ENCODE results near the gene TMEM201.

The TMEM201 gene

DNA sequence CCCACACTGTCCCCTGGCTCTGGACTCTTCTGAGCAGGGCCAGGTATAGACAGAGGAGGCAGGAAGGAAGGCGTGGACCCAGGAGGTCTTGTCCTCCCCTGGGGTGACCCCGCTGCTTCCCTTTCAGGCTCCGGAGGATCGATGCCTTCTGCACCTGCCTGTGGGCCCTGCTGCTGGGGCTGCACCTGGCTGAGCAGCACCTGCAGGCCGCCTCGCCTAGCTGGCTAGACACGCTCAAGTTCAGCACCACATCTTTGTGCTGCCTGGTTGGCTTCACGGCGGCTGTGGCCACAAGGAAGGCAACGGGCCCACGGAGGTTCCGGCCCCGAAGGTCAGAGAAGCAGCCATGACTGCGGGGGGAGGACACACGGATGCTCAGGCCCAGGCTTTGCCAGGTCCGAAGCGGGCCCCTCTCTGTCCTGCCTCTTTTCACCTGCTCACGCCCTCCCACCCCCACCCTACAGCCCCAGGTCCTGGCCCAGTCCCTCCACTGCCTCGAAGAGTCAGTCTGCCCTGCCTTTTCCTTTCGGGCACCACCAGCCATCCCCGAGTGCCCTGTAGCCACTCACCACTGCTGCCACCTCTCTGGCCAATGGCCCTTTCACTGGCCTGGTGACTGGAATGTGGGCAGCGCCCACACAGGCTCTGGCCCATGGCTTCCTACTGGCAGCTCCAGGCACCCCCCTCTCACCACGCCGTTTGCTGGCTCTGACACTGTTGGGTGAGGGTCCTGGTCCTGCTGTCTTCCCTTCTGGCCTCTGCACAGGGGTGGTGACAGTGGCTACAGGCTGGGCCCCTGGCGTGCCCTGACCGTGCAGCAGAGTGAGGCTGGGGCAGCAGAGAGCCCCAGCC, 13.5 kb downstream of the TMEM201 start:
- TF ChIP-seq, protein P1, sequence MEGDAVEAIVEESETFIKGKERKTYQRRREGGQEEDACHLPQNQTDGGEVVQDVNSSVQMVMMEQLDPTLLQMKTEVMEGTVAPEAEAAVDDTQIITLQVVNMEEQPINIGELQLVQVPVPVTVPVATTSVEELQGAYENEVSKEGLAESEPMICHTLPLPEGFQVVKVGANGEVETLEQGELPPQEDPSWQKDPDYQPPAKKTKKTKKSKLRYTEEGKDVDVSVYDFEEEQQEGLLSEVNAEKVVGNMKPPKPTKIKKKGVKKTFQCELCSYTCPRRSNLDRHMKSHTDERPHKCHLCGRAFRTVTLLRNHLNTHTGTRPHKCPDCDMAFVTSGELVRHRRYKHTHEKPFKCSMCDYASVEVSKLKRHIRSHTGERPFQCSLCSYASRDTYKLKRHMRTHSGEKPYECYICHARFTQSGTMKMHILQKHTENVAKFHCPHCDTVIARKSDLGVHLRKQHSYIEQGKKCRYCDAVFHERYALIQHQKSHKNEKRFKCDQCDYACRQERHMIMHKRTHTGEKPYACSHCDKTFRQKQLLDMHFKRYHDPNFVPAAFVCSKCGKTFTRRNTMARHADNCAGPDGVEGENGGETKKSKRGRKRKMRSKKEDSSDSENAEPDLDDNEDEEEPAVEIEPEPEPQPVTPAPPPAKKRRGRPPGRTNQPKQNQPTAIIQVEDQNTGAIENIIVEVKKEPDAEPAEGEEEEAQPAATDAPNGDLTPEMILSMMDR (IDR thresholded peaks at IDR 0.05; ENCODE audit: borderline replicate concordance, insufficient read depth, low read depth, low read length) = no peak
- no peak overlapping the region for H3K4me3 ChIP-seq (ENCODE audit: low read depth, low read length)

DNA sequence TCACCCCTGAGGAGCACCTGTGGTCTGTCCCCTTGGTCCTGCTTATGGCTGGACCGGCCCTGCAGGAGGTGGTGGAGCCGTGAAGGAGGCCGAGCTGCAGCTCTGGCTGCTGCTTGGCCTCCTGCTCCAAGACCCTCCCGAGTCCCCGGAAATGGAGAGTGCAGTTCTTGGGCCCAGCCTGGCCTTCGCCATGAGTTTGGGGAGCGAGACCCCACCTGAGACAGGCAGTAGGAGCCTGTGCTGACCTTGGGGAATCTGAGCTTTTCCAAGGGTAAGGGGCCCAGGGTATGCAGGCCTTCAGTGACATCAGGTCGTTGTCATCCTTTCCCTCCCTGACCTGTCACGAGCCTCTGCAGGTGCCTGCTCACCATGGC, 14.1 kb downstream of the TMEM201 start:
- no peak overlapping the region for H3K4me3 ChIP-seq (ENCODE audit: low read depth, low read length)
- TF ChIP-seq, protein P1 (IDR thresholded peaks at IDR 0.05; ENCODE audit: borderline replicate concordance, insufficient read depth, low read depth, low read length) = no peak

DNA sequence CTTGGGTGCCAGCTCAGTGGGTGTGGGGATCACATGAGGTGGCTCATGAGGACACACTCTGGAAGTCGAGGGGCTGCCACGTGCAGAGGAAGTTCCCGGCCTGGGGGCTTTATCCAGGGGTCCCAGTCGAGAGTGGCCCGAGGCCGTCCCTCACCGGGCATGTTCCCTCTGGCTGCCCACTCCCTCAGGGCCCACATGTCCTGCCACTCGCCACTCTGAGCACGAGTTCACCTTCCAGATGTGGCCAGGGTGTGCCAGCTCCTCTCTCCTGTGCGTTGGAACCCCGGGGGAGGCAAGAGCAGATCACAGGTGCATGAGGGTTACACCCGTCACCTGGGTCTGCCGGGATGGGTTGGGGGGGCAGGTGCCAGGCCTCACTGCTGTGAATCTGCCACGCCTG, 14.6 kb downstream of the TMEM201 start:
- no peak overlapping the region for H3K4me3 ChIP-seq (ENCODE audit: low read depth, low read length)
- TF ChIP-seq, protein P1 (IDR thresholded peaks at IDR 0.05; ENCODE audit: borderline replicate concordance, insufficient read depth, low read depth, low read length) = no peak

DNA sequence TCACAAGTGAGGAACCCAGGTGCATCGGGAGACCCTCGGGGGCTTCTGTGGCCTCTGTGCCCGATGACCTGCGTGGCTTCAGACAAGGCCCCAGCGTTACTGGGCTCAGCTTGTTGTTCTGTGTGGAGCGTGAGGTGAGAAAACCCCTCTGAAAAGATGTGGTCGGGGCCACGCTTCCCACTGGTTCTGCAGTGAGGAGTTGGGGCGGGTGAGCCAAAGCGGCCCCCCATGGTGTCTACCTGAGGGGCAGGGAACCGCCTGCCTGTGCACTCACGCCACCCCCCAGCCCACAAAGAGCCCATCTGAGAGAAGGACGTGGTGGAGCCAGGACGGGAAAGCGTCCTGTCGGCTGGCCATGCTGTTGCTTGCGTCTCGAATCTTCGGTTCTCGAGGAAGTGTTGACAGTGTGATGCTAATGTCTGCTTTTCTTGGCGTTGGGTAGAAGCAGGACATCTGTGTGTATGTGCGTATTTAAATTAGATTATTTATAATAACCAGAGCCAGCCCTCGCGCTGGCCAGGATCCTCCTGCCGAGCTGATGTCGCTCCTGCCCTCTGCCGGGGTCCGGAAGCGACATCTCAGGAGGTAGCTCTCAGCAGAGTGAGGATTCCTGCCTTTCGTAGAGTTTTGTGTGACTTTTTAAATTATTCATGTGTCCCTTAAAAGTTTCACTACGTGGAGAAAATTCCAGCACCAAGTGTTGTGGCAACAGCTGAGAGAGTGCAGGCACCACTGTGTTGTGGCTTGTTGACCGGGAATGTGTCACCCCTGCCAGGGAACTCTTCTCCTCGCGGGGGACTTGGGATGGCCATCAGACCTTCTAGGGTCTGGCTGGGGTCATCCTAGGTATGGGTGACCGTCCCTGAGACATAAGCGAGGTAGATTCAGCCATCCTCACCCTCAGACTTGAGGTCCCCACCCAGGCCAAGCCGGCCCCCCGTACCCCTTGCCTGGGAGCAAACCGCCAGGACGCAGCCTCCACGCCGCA, 15.3 kb downstream of the TMEM201 start:
- TF ChIP-seq, protein P1 (IDR thresholded peaks at IDR 0.05; ENCODE audit: borderline replicate concordance, insufficient read depth, low read depth, low read length) = no peak
- H3K4me3 ChIP-seq (ENCODE audit: low read depth, low read length) = no peak overlapping the region

DNA sequence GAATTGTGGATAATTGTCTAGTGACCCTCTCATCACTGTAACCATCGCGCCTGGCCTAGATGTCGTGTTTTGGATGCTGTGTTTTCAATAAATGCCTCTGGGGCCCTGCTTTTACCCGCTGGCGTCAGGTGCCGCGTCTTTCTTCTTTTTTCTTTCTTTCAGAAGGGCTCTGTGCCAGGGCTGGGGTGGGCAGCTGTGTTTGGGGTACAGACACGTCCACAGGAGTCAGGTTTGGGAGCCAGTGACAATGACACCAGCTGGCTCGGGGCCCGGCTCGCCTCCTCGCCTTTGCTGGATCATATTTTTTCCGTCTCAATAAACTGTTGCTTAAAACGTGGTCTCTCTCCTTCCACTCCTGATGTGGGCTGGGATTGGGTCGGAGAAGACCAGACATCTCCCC, 16.1 kb downstream of the TMEM201 start:
- H3K4me3 ChIP-seq (ENCODE audit: low read depth, low read length) = no peak overlapping the region
- TF ChIP-seq, protein P1 (IDR thresholded peaks at IDR 0.05; ENCODE audit: borderline replicate concordance, insufficient read depth, low read depth, low read length) = no peak

DNA sequence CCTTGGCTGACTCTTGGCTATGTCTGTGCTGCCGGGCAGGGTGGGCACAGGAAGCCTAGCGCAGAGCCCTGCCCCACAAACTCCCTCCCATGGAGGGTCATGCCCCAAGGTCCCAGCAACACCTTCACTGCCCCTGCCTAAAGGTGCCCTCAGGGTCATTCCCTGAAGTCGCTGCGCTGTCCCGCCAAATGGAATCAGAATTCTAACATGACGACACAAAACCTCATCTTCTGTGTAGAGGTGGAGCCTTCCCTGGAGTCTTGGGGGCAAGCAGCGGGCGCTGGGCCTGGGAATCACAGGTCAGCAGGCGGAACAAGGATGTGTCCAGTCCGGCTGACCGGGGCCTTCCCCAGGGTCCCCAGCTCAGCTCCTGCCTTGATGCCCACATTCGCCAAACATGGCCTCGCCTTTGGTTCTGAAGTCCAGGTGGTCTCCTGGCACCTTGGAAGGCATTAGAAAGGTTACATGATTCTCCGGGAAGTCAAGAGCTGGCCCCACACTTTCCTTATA, 17.3 kb downstream of the TMEM201 start:
- no peak overlapping the region for H3K4me3 ChIP-seq (ENCODE audit: low read depth, low read length)
- TF ChIP-seq, protein P1 (IDR thresholded peaks at IDR 0.05; ENCODE audit: borderline replicate concordance, insufficient read depth, low read depth, low read length) = no peak

Data from GM12875 (cell line).